ENCODE data around the gene FOXE1. TPM values are rescaled to one million over a fixed set of nuclear protein-coding genes. Genes with fewer than 3 reads are reported as not detected.
A peak's percentile ranks its signal among the peaks of the same experiment; 100 is the strongest.

The FOXE1 gene
- total and polyA plus RNA-seq, 2 of the 4 experiments (the other 2 are of a cell fraction), result under 0.01 to 0.22 TPM

DNA sequence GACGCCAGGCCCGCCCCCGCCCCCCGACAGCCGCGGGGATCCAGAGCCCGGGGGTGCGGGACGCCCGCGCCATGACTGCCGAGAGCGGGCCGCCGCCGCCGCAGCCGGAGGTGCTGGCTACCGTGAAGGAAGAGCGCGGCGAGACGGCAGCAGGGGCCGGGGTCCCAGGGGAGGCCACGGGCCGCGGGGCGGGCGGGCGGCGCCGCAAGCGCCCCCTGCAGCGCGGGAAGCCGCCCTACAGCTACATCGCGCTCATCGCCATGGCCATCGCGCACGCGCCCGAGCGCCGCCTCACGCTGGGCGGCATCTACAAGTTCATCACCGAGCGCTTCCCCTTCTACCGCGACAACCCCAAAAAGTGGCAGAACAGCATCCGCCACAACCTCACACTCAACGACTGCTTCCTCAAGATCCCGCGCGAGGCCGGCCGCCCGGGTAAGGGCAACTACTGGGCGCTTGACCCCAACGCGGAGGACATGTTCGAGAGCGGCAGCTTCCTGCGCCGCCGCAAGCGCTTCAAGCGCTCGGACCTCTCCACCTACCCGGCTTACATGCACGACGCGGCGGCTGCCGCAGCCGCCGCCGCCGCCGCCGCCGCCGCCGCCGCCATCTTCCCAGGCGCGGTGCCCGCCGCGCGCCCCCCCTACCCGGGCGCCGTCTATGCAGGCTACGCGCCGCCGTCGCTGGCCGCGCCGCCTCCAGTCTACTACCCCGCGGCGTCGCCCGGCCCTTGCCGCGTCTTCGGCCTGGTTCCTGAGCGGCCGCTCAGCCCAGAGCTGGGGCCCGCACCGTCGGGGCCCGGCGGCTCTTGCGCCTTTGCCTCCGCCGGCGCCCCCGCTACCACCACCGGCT lies 1.0 kb downstream of the FOXE1 start:
- H3K79me1 ChIP-seq (ENCODE audit: low read depth in 1 of 2, low read length in 2 of 2), result no peaks in the 10 kb centered on the region
- peaks cover 31% of the 10 kb centered on the region for H3K9me3 ChIP-seq (ENCODE audit: control insufficient read depth, insufficient read depth, low read length)
- H2BK5ac ChIP-seq (ENCODE audit: low read depth, low read length, poor library complexity, severe bottlenecking), result no peak overlapping the region
- H3K18ac ChIP-seq (ENCODE audit: low read depth, low read length), result no peak overlapping the region
- ATAC-seq (ENCODE audit: low read depth) (peak; percentile 69), DNase-seq (peak; percentile 33)
- H2BK20ac ChIP-seq (ENCODE audit: low read depth, low read length), result no peak overlapping the region
- H4K8ac ChIP-seq (ENCODE audit: low read depth in 2 of 2, low read length in 2 of 2), result no peak overlapping the region
- no peak overlapping the region for H3K56ac ChIP-seq (ENCODE audit: extremely low read depth, insufficient read depth, low read length)
- WGBS, 2 experiments (ENCODE audit: extremely low coverage in 2 of 2, insufficient read length in 1 of 2), result 4% methylated on average over 73 of the region's 125 CpGs; no CpG with 5 or more reads in 1 of the 2 experiments
- H2AK9ac ChIP-seq (replicated peaks; ENCODE audit: low read depth, low read length, poor library complexity), result no peak overlapping the region
- dilution Hi-C loops (cut with HindIII; ENCODE audit: low sequenced_read_pairs, unreplicated experiment) (no loop called here), intact Hi-C loops (cut with micrococcal nuclease) (no loop called here), in situ Hi-C loops (cut with MboI; ENCODE audit: low sequenced_read_pairs) (no loop called here)
- H2AK5ac ChIP-seq (ENCODE audit: low read depth, low read length), result no peak overlapping the region
- no peak overlapping the region for H3K4ac ChIP-seq (ENCODE audit: low read depth, low read length)
- H3K4me3 ChIP-seq (ENCODE audit: insufficient read depth, low read depth, low read length), result peak overlapping the region; percentile 41
- H4K91ac ChIP-seq (ENCODE audit: insufficient read depth, low read depth, low read length), result no peak overlapping the region
- H3K4me2 ChIP-seq (ENCODE audit: low read depth, low read length), result peak overlapping the region; percentile 75
- H2BK120ac ChIP-seq (ENCODE audit: low read depth, low read length), result no peak overlapping the region
- no peak overlapping the region for H3K9ac ChIP-seq (ENCODE audit: low read depth, low read length)
- TF ChIP-seq SMC3 (IDR thresholded peaks at IDR 0.05; ENCODE audit: low read depth, low read length) (no peak), CEBPB (IDR thresholded peaks at IDR 0.05; ENCODE audit: low read depth, low read length) (no peak), RFX5 (IDR thresholded peaks at IDR 0.05; ENCODE audit: low read depth, low read length) (no peak), CHD1 (IDR thresholded peaks at IDR 0.05; ENCODE audit: low read depth, low read length) (no peak), BHLHE40 (IDR thresholded peaks at IDR 0.05; ENCODE audit: low read depth, low read length) (no peak), FOS (IDR thresholded peaks at IDR 0.05; ENCODE audit: low read depth, low read length) (no peak), NFE2L2 (IDR thresholded peaks at IDR 0.05; ENCODE audit: low read depth, low read length) (no peak), MAZ (IDR thresholded peaks at IDR 0.05; ENCODE audit: borderline replicate concordance, low read depth, low read length) (no peak), POLR2A (IDR thresholded peaks at IDR 0.05; ENCODE audit: low read depth, low read length) (no peak), RAD21 (IDR thresholded peaks at IDR 0.05; ENCODE audit: low read length) (peak; percentile 19), MXI1 (IDR thresholded peaks at IDR 0.05; ENCODE audit: borderline replicate concordance, low read depth, low read length) (no peak)
- TF ChIP-seq, protein P1, sequence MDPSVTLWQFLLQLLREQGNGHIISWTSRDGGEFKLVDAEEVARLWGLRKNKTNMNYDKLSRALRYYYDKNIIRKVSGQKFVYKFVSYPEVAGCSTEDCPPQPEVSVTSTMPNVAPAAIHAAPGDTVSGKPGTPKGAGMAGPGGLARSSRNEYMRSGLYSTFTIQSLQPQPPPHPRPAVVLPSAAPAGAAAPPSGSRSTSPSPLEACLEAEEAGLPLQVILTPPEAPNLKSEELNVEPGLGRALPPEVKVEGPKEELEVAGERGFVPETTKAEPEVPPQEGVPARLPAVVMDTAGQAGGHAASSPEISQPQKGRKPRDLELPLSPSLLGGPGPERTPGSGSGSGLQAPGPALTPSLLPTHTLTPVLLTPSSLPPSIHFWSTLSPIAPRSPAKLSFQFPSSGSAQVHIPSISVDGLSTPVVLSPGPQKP (IDR thresholded peaks at IDR 0.05; ENCODE audit: borderline replicate concordance, low read depth, low read length), result no peak
- TF ChIP-seq, protein P2, sequence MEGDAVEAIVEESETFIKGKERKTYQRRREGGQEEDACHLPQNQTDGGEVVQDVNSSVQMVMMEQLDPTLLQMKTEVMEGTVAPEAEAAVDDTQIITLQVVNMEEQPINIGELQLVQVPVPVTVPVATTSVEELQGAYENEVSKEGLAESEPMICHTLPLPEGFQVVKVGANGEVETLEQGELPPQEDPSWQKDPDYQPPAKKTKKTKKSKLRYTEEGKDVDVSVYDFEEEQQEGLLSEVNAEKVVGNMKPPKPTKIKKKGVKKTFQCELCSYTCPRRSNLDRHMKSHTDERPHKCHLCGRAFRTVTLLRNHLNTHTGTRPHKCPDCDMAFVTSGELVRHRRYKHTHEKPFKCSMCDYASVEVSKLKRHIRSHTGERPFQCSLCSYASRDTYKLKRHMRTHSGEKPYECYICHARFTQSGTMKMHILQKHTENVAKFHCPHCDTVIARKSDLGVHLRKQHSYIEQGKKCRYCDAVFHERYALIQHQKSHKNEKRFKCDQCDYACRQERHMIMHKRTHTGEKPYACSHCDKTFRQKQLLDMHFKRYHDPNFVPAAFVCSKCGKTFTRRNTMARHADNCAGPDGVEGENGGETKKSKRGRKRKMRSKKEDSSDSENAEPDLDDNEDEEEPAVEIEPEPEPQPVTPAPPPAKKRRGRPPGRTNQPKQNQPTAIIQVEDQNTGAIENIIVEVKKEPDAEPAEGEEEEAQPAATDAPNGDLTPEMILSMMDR (conservative IDR thresholded peaks at IDR 0.05; ENCODE audit: low read depth, low read length), result 0 out of 2 replicates have a peak, but pooled peaks have one; percentile 13
- TF ChIP-seq, protein P3, sequence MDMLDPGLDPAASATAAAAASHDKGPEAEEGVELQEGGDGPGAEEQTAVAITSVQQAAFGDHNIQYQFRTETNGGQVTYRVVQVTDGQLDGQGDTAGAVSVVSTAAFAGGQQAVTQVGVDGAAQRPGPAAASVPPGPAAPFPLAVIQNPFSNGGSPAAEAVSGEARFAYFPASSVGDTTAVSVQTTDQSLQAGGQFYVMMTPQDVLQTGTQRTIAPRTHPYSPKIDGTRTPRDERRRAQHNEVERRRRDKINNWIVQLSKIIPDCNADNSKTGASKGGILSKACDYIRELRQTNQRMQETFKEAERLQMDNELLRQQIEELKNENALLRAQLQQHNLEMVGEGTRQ (IDR thresholded peaks at IDR 0.05; ENCODE audit: low read depth, low read length), result no peak
- H4K20me1 ChIP-seq (ENCODE audit: insufficient read depth, low read length), result peaks cover 3% of the 10 kb centered on the region; the same call in 1 of the 2 replicates
- H3K14ac ChIP-seq (replicated peaks; ENCODE audit: low read depth, low read length), result no peak overlapping the region
- no peak overlapping the region for H4K5ac ChIP-seq (ENCODE audit: low read depth, low read length)
- ChIA-PET CTCF (no interaction called here), POLR2A (ENCODE audit: unreplicated experiment) (no interaction called here)
- peaks cover 95% of the 10 kb centered on the region for H3K27me3 ChIP-seq (ENCODE audit: control insufficient read depth, insufficient read depth, low read length)
- H3K36me3 ChIP-seq (ENCODE audit: control insufficient read depth, insufficient read depth, low read length), result no peaks in the 10 kb centered on the region; the same call in 1 of the 2 replicates
- no TSS peak for BruUV-seq (replicated peaks)
- H2AFZ ChIP-seq (replicated peaks; ENCODE audit: low read length, poor library complexity), result peak overlapping the region; percentile 87
- H3K23ac ChIP-seq (ENCODE audit: low read depth, low read length), result no peak overlapping the region
- H3K4me1 ChIP-seq (ENCODE audit: control insufficient read depth, insufficient read depth, low read length), result 0 out of 2 replicates have a peak, but pooled peaks cover 2% of the 10 kb centered on the region
- no peak overlapping the region for H2BK15ac ChIP-seq (ENCODE audit: low read depth, low read length)
- H3K27ac ChIP-seq (ENCODE audit: insufficient read depth, low read length), result no peak overlapping the region
- H3K9me1 ChIP-seq (ENCODE audit: insufficient read depth, low read length), result no peaks in the 10 kb centered on the region; the same call in 1 of the 2 replicates
